Measurements from ENCODE around the gene EPHB2.

GRCh38 chr1:22754824-22755223, 44.2 kb downstream of the EPHB2 start:
- no peak for TF ChIP-seq CTCF (IDR thresholded peaks at IDR 0.05)
- TF ChIP-seq POLR2A (IDR thresholded peaks at IDR 0.05) = no peak
- TF ChIP-seq EP300 (IDR thresholded peaks at IDR 0.05) = no peak
